ENCODE measurements around the gene MOAP1. TPM values are rescaled to one million over a fixed set of nuclear protein-coding genes. Genes with fewer than 3 reads are reported as not detected.

Gene MOAP1
- total RNA-seq, 1 experiment from 2014 or later = 18.1 TPM

DNA sequence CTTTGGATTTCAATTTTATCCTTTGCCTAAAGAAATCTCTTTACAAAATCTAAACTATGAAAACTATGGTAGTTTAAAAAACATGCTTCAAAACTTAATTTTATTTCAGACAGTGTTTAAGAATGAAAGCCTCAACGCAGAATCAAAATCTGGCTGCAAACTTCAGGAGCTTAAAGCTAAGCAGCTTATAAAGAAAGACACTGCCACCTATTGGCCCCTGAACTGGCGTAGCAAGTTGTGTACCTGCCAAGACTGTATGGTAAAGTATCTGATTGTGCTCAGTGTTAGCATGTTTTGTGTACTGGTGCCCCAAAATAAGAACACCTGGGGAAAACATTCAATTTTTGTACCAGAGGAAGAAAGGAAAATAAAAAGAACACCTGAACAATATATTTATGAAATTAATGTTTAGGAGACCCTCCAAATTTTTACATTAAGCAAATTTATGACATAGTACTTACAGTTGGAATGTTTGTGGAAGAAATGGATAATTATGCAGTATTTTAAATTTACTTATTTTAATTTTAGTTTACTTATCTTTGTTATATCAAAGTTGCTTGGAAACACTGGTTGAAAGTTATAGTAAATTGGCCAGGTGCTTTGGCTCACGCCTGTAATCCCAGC is 34.5 kb upstream of the MOAP1 start:
- peak; percentile 83; the same call in 1 of the 2 replicates for ATAC-seq
- Mint-ChIP-seq H3K9me3 (no peaks in the 10 kb centered on the region), H3K27ac (no peak overlapping the region), H3K4me3 (no peak overlapping the region), H3K4me1 (no peaks in the 10 kb centered on the region), H3K27me3 (ENCODE audit: low read depth) (no peaks in the 10 kb centered on the region), H3K36me3 (peaks cover 39% of the 10 kb centered on the region)
- CTCF ChIA-PET = interaction anchor here (0.6 to 1.3 kb wide), 22 partner anchors 12 to 532 kb away, joined by 3 to 32 read pairs (median 4); partner anchors contain the start of genes GON7, LYSET, MOAP1 and UBR7
- POLR2A ChIA-PET = interaction anchor here (1.0 kb wide), 1 partner anchor 34 kb away, joined by 3 read pairs; the partner anchor contains the start of genes LYSET and MOAP1
- peak; percentile 46 for DNase-seq (ENCODE audit: low spot score)
- TF ChIP-seq, protein P1, sequence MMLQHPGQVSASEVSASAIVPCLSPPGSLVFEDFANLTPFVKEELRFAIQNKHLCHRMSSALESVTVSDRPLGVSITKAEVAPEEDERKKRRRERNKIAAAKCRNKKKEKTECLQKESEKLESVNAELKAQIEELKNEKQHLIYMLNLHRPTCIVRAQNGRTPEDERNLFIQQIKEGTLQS (CRISPR knock-in tag; conservative IDR thresholded peaks at IDR 0.05) = no peak
- TF ChIP-seq NFATC4 (CRISPR knock-in tag; IDR thresholded peaks at IDR 0.05) (no peak), JAZF1 (CRISPR knock-in tag; IDR thresholded peaks at IDR 0.05) (no peak), MXD4 (CRISPR knock-in tag; IDR thresholded peaks at IDR 0.05; ENCODE audit: borderline replicate concordance) (no peak), KAT7 (CRISPR knock-in tag; IDR thresholded peaks at IDR 0.05; ENCODE audit: borderline replicate concordance) (no peak), ZNF416 (CRISPR knock-in tag; IDR thresholded peaks at IDR 0.05) (no peak), ELF4 (CRISPR knock-in tag; IDR thresholded peaks at IDR 0.05; ENCODE audit: low read depth) (no peak), RORB (CRISPR knock-in tag; IDR thresholded peaks at IDR 0.05) (no peak), NR2C2 (CRISPR knock-in tag; IDR thresholded peaks at IDR 0.05) (no peak), ZNF396 (CRISPR knock-in tag; IDR thresholded peaks at IDR 0.05; ENCODE audit: borderline replicate concordance) (no peak), GRHL2 (CRISPR knock-in tag; IDR thresholded peaks at IDR 0.05; ENCODE audit: insufficient replicate concordance, severe bottlenecking) (no peak), CREM (CRISPR knock-in tag; IDR thresholded peaks at IDR 0.05) (no peak), GTF2I (CRISPR knock-in tag; conservative IDR thresholded peaks at IDR 0.05) (no peak)
- TF ChIP-seq, protein P2, sequence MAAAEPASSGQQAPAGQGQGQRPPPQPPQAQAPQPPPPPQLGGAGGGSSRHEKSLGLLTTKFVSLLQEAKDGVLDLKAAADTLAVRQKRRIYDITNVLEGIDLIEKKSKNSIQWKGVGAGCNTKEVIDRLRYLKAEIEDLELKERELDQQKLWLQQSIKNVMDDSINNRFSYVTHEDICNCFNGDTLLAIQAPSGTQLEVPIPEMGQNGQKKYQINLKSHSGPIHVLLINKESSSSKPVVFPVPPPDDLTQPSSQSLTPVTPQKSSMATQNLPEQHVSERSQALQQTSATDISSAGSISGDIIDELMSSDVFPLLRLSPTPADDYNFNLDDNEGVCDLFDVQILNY (CRISPR knock-in tag; IDR thresholded peaks at IDR 0.05) = no peak
- TF ChIP-seq, protein P3, sequence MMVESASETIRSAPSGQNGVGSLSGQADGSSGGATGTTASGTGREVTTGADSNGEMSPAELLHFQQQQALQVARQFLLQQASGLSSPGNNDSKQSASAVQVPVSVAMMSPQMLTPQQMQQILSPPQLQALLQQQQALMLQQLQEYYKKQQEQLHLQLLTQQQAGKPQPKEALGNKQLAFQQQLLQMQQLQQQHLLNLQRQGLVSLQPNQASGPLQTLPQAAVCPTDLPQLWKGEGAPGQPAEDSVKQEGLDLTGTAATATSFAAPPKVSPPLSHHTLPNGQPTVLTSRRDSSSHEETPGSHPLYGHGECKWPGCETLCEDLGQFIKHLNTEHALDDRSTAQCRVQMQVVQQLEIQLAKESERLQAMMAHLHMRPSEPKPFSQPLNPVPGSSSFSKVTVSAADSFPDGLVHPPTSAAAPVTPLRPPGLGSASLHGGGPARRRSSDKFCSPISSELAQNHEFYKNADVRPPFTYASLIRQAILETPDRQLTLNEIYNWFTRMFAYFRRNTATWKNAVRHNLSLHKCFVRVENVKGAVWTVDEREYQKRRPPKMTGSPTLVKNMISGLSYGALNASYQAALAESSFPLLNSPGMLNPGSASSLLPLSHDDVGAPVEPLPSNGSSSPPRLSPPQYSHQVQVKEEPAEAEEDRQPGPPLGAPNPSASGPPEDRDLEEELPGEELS (CRISPR knock-in tag; IDR thresholded peaks at IDR 0.05) = no peak
- TF ChIP-seq, protein P4, sequence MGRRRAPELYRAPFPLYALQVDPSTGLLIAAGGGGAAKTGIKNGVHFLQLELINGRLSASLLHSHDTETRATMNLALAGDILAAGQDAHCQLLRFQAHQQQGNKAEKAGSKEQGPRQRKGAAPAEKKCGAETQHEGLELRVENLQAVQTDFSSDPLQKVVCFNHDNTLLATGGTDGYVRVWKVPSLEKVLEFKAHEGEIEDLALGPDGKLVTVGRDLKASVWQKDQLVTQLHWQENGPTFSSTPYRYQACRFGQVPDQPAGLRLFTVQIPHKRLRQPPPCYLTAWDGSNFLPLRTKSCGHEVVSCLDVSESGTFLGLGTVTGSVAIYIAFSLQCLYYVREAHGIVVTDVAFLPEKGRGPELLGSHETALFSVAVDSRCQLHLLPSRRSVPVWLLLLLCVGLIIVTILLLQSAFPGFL (CRISPR knock-in tag; IDR thresholded peaks at IDR 0.05; ENCODE audit: borderline replicate concordance) = no peak
- TF ChIP-seq, protein P5, sequence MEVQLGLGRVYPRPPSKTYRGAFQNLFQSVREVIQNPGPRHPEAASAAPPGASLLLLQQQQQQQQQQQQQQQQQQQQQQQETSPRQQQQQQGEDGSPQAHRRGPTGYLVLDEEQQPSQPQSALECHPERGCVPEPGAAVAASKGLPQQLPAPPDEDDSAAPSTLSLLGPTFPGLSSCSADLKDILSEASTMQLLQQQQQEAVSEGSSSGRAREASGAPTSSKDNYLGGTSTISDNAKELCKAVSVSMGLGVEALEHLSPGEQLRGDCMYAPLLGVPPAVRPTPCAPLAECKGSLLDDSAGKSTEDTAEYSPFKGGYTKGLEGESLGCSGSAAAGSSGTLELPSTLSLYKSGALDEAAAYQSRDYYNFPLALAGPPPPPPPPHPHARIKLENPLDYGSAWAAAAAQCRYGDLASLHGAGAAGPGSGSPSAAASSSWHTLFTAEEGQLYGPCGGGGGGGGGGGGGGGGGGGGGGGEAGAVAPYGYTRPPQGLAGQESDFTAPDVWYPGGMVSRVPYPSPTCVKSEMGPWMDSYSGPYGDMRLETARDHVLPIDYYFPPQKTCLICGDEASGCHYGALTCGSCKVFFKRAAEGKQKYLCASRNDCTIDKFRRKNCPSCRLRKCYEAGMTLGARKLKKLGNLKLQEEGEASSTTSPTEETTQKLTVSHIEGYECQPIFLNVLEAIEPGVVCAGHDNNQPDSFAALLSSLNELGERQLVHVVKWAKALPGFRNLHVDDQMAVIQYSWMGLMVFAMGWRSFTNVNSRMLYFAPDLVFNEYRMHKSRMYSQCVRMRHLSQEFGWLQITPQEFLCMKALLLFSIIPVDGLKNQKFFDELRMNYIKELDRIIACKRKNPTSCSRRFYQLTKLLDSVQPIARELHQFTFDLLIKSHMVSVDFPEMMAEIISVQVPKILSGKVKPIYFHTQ (CRISPR knock-in tag; IDR thresholded peaks at IDR 0.05) = no peak

DNA sequence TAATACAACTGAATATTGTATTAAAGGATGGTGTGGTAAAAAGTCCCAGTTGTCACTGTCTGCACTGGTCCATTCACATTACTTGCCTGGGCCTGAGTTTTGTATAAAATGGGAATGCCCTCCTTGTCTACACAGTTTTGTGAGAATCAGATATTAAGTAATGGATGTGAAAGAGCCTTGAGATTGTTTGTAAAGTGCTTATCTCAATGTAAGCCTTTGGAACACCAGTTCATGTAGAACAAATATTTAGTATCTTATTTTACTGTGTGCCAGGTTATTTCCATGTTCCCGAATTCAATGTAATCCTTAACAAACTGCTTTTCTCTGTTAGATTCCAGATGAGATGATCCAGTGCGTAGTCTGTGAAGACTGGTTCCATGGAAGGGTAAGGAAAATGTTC is 29.9 kb upstream of the MOAP1 start:
- H3K4me1 Mint-ChIP-seq = no peaks in the 10 kb centered on the region
- ChIA-PET CTCF (no interaction called here), POLR2A (no interaction called here)
- H3K36me3 Mint-ChIP-seq = peaks cover 29% of the 10 kb centered on the region
- H3K27me3 Mint-ChIP-seq (ENCODE audit: low read depth) = no peaks in the 10 kb centered on the region
- no peak overlapping the region for H3K27ac Mint-ChIP-seq
- H3K4me3 Mint-ChIP-seq = no peak overlapping the region
- ATAC-seq (no peak), DNase-seq (ENCODE audit: low spot score) (no peak)
- no peaks in the 10 kb centered on the region for H3K9me3 Mint-ChIP-seq
- TF ChIP-seq SMAD3 (CRISPR knock-in tag; IDR thresholded peaks at IDR 0.05; ENCODE audit: borderline replicate concordance) (no peak), NR1H2 (CRISPR knock-in tag; IDR thresholded peaks at IDR 0.05) (no peak), NFATC4 (CRISPR knock-in tag; IDR thresholded peaks at IDR 0.05) (no peak), RORB (CRISPR knock-in tag; IDR thresholded peaks at IDR 0.05) (no peak), ETV6 (CRISPR knock-in tag; IDR thresholded peaks at IDR 0.05) (no peak), ZNF232 (CRISPR knock-in tag; IDR thresholded peaks at IDR 0.05) (no peak), ZNF121 (CRISPR knock-in tag; IDR thresholded peaks at IDR 0.05) (no peak)
- TF ChIP-seq, protein P6, sequence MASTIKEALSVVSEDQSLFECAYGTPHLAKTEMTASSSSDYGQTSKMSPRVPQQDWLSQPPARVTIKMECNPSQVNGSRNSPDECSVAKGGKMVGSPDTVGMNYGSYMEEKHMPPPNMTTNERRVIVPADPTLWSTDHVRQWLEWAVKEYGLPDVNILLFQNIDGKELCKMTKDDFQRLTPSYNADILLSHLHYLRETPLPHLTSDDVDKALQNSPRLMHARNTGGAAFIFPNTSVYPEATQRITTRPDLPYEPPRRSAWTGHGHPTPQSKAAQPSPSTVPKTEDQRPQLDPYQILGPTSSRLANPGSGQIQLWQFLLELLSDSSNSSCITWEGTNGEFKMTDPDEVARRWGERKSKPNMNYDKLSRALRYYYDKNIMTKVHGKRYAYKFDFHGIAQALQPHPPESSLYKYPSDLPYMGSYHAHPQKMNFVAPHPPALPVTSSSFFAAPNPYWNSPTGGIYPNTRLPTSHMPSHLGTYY (CRISPR knock-in tag; IDR thresholded peaks at IDR 0.05) = no peak
- TF ChIP-seq, protein P7, sequence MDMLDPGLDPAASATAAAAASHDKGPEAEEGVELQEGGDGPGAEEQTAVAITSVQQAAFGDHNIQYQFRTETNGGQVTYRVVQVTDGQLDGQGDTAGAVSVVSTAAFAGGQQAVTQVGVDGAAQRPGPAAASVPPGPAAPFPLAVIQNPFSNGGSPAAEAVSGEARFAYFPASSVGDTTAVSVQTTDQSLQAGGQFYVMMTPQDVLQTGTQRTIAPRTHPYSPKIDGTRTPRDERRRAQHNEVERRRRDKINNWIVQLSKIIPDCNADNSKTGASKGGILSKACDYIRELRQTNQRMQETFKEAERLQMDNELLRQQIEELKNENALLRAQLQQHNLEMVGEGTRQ (CRISPR knock-in tag; IDR thresholded peaks at IDR 0.05) = no peak
- TF ChIP-seq, protein P8, sequence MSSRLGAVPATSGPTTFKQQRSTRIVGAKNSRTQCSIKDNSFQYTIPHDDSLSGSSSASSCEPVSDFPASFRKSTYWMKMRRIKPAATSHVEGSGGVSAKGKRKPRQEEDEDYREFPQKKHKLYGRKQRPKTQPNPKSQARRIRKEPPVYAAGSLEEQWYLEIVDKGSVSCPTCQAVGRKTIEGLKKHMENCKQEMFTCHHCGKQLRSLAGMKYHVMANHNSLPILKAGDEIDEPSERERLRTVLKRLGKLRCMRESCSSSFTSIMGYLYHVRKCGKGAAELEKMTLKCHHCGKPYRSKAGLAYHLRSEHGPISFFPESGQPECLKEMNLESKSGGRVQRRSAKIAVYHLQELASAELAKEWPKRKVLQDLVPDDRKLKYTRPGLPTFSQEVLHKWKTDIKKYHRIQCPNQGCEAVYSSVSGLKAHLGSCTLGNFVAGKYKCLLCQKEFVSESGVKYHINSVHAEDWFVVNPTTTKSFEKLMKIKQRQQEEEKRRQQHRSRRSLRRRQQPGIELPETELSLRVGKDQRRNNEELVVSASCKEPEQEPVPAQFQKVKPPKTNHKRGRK (CRISPR knock-in tag; IDR thresholded peaks at IDR 0.05; ENCODE audit: borderline replicate concordance) = no peak
